CD4-positive, alpha-beta T cell treated with Interleukin-10 for 1 hour (primary cell): ENCODE results near the gene HUWE1.
"Not testable (repeated sequence)": the region's sequence is repeated elsewhere in the genome, so short reads cannot be mapped to it uniquely, and the experiment has no call there.

Experiments
- DNase-seq: peaks from one replicate; pipeline ENCODE4 v3.0.0-alpha.2; 2020

Gene HUWE1

GRCh38 chrX:53686151-53686885 is at the start of gene HUWE1:
Gene HUWE1, minus strand, starts transcription at chrX:53686719. Its CDS starts 32,612 bp downstream, at chrX:53654107.
- DNase-seq: peak; percentile 86

- DNase-seq: no peak
Measured at GRCh38 chrX:53732797-53733196, 46.3 kb upstream of the HUWE1 start.

GRCh38 chrX:53729751-53730150 is 43.2 kb upstream of the HUWE1 start:
- DNase-seq: no peak

- no peak for DNase-seq
Measured at GRCh38 chrX:53728506-53728905, 42.0 kb upstream of the HUWE1 start.

GRCh38 chrX:53724872-53725271 is 38.4 kb upstream of the HUWE1 start:
- DNase-seq: no peak

GRCh38 chrX:53723381-53723780 is 36.9 kb upstream of the HUWE1 start:
- DNase-seq: no peak

- not testable (repeated sequence) for DNase-seq
Measured at GRCh38 chrX:53721610-53722009, 35.1 kb upstream of the HUWE1 start.

- DNase-seq: not testable (repeated sequence)
Measured at GRCh38 chrX:53719666-53720065, 33.1 kb upstream of the HUWE1 start.

GRCh38 chrX:53718073-53718472 is 31.6 kb upstream of the HUWE1 start:
- no peak for DNase-seq

GRCh38 chrX:53717205-53717604 is 30.7 kb upstream of the HUWE1 start:
- DNase-seq: peak; percentile 7

GRCh38 chrX:53716328-53717088 is 30.0 kb upstream of the HUWE1 start:
- DNase-seq: peak; percentile 77

GRCh38 chrX:53715346-53715924 is 28.9 kb upstream of the HUWE1 start:
- DNase-seq: peak; percentile 7

GRCh38 chrX:53714580-53715345 is 28.2 kb upstream of the HUWE1 start:
- DNase-seq: peak; percentile 85

- peak; percentile 70 for DNase-seq
Measured at GRCh38 chrX:53713987-53714579, 27.6 kb upstream of the HUWE1 start.

GRCh38 chrX:53711436-53711835 is 24.9 kb upstream of the HUWE1 start:
- DNase-seq: no peak

GRCh38 chrX:53704854-53705253 is 18.3 kb upstream of the HUWE1 start:
- no peak for DNase-seq

- no peak for DNase-seq
Measured at GRCh38 chrX:53704294-53704693, 17.8 kb upstream of the HUWE1 start.

- no peak for DNase-seq
Measured at GRCh38 chrX:53695946-53696549, 9.5 kb upstream of the HUWE1 start.

GRCh38 chrX:53694642-53695041 is 8.1 kb upstream of the HUWE1 start:
- no peak for DNase-seq

GRCh38 chrX:53688300-53688699 is 1.8 kb upstream of the HUWE1 start:
- DNase-seq: no peak

GRCh38 chrX:53685711-53686110 is 808 bp downstream of the HUWE1 start:
- DNase-seq: no peak
